Trophoblast cell (in vitro differentiated cells and primary cell): Measurements from ENCODE around the gene ADK.

ENCODE experiments used
- DNase-seq, 2 donors: peaks; one replicate each; pipeline ENCODE4 v3.0.0-alpha.2; 2016
- H2AFZ ChIP-seq: 2 replicates; pipeline ENCODE4 v1.6.1; 2013; ENCODE audit warnings: low read length, moderate library complexity, mild to moderate bottlenecking; ENCODE audit not compliant: insufficient read depth, poor library complexity
- H2AK5ac ChIP-seq: 2 replicates; pipeline ENCODE4 v1.6.1; 2013; ENCODE audit warnings: mild to moderate bottlenecking, low read length
- H2BK120ac ChIP-seq: 2 replicates; pipeline ENCODE4 v1.6.1; 2013; ENCODE audit warnings: low read length, mild to moderate bottlenecking, moderate library complexity; ENCODE audit not compliant: insufficient read depth, poor library complexity
- H2BK12ac ChIP-seq: 2 replicates; pipeline ENCODE4 v1.6.1; 2013; ENCODE audit warnings: mild to moderate bottlenecking, low read length, moderate library complexity
- H2BK5ac ChIP-seq: 2 replicates; pipeline ENCODE4 v1.6.1; 2013; ENCODE audit warnings: low read length, low read depth, moderate library complexity, mild to moderate bottlenecking; ENCODE audit not compliant: poor library complexity
- H3K14ac ChIP-seq: 2 replicates; pipeline ENCODE4 v1.6.1; 2013; ENCODE audit warnings: mild to moderate bottlenecking, low read length
- H3K18ac ChIP-seq: 2 replicates; pipeline ENCODE4 v1.6.1; 2013; ENCODE audit warnings: mild to moderate bottlenecking, low read length
- H3K23ac ChIP-seq: 2 replicates; pipeline ENCODE4 v1.6.1; 2013; ENCODE audit warnings: low read length
- H3K27ac ChIP-seq: 2 replicates; pipeline ENCODE4 v1.5.1; 2013; ENCODE audit warnings: low read depth, mild to moderate bottlenecking, inconsistent platforms, low read length, moderate library complexity
- H3K27me3 ChIP-seq: 2 replicates; pipeline ENCODE4 v1.6.1; 2013; ENCODE audit warnings: inconsistent platforms, mild to moderate bottlenecking, low read length, moderate library complexity; ENCODE audit not compliant: insufficient read depth
- H3K36me3 ChIP-seq, 2 experiments: 1 replicate in 1 of 2; 2 replicates in 1 of 2; pipeline ENCODE4 v1.6.1; 2013; ENCODE audit warnings: low read length in 2 of 2, mild to moderate bottlenecking in 2 of 2, moderate library complexity in 1 of 2; ENCODE audit not compliant: insufficient read depth in 2 of 2, control insufficient read depth in 1 of 2
- H3K4ac ChIP-seq: 2 replicates; pipeline ENCODE4 v1.6.1; 2013; ENCODE audit warnings: low read depth, mild to moderate bottlenecking, low read length, moderate library complexity
- H3K4me1 ChIP-seq, 2 experiments: 1 replicate in 1 of 2; 2 replicates in 1 of 2; pipeline ENCODE4 v1.6.1; 2013; ENCODE audit warnings: low read length in 2 of 2, mild to moderate bottlenecking in 2 of 2, moderate library complexity in 1 of 2; ENCODE audit not compliant: insufficient read depth in 2 of 2, control insufficient read depth in 1 of 2
- H3K4me2 ChIP-seq: 2 replicates; pipeline ENCODE4 v1.6.1; 2013; ENCODE audit warnings: inconsistent platforms, mild to moderate bottlenecking, low read length, moderate library complexity
- H3K4me3 ChIP-seq: 2 replicates; pipeline ENCODE4 v1.5.1; 2013; ENCODE audit warnings: mild to moderate bottlenecking, low read depth, low read length, inconsistent platforms
- H3K79me1 ChIP-seq: one replicate; pipeline ENCODE4 v1.6.1; 2013; ENCODE audit warnings: low read length
- H3K79me2 ChIP-seq: 2 replicates; pipeline ENCODE4 v1.6.1; 2013; ENCODE audit warnings: low read length, mild to moderate bottlenecking; ENCODE audit not compliant: control insufficient read depth, insufficient read depth, poor library complexity
- H3K9ac ChIP-seq: 2 replicates; pipeline ENCODE4 v1.6.1; 2013; ENCODE audit warnings: mild to moderate bottlenecking, low read length
- H3K9me3 ChIP-seq: 2 replicates; pipeline ENCODE4 v1.6.1; 2013; ENCODE audit warnings: low read depth, mild to moderate bottlenecking, control low read depth, inconsistent platforms, low read length; ENCODE audit not compliant: insufficient read depth
- H4K12ac ChIP-seq: 2 replicates; pipeline ENCODE4 v1.6.1; 2013; ENCODE audit warnings: low read depth, mild to moderate bottlenecking, low read length, moderate library complexity
- H4K8ac ChIP-seq: 2 replicates; pipeline ENCODE4 v1.6.1; 2013; ENCODE audit warnings: low read depth, mild to moderate bottlenecking, low read length, moderate library complexity
- H4K91ac ChIP-seq: one replicate; pipeline ENCODE4 v1.6.1; 2013; ENCODE audit warnings: low read depth, mild to moderate bottlenecking, low read length, moderate library complexity
- WGBS: extraction: QIAGEN DNeasy Blood & Tissue Kit; methylation state at CpG from one replicate; pipeline ENCODE4 v1.1.7; 2013; ENCODE audit warnings: missing lambda C conversion rate; ENCODE audit not compliant: insufficient read length, insufficient coverage; ENCODE audit errors: extremely low coverage; 5-methylcytosine and 5-hydroxymethylcytosine counted together

The ADK gene

DNA sequence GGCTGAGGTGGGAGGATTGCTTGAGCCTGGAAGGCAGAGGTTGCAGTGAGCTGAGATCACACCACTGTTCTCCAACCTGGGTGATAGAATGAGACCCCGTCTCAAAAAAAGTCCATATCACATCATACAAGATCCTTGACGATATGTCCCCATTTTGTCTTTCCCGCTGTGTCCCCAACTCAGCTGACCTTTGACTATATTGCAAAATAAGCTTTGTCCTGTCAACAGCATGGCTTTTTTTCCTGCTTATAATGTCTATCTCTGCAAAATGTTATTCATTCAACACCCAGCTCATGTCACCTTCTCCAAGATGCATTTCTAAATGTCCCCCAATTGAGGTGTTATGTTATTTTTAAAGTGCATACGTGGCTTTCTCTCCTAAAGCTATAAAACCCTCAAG is 539.4 kb downstream of the ADK start:
- H3K27me3 ChIP-seq: no peaks in the 10 kb centered on the region
- no peak overlapping the region for H3K9ac ChIP-seq
- H4K91ac ChIP-seq: no peak overlapping the region
- H3K4me3 ChIP-seq: no peak overlapping the region
- H4K8ac ChIP-seq: no peak overlapping the region
- no peak for DNase-seq
- H2BK120ac ChIP-seq: no peak overlapping the region
- no peak overlapping the region for H2BK5ac ChIP-seq
- H3K14ac ChIP-seq: no peak overlapping the region
- no peaks in the 10 kb centered on the region for H3K9me3 ChIP-seq
- no peaks in the 10 kb centered on the region for H3K79me2 ChIP-seq
- no peak overlapping the region for H3K18ac ChIP-seq
- no CpG with 5 or more reads among the region's 4 CpGs for WGBS
- no peak overlapping the region for H4K12ac ChIP-seq
- H3K4ac ChIP-seq: no peak overlapping the region
- H3K36me3 ChIP-seq: peaks cover 0 to 1% of the 10 kb centered on the region in 2 experiments
- H3K27ac ChIP-seq: no peak overlapping the region
- no peak overlapping the region for H3K4me2 ChIP-seq
- H3K79me1 ChIP-seq: no peaks in the 10 kb centered on the region
- H2BK12ac ChIP-seq: no peak overlapping the region
- H3K4me1 ChIP-seq: no peaks in the 10 kb centered on the region
- no peak overlapping the region for H3K23ac ChIP-seq
- no peak overlapping the region for H2AK5ac ChIP-seq
- no peak overlapping the region for H2AFZ ChIP-seq

DNA sequence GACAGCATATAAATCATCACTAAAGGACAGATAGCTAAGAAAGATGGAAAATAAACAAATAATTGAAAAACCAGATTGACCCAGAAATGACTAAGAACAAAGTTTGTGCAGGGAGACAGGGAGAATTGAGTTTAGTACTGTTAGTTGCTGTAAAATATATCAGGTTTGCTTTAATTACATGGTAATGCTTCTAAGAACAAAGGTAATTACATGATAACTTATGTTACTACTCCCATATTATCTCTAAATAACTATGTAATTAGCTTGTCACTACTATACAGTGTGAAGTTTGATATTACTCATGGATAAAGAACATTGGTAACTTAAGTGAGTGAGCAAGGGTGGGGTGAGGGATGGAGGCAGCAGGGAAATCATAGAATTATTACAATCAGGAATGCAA is 540.1 kb downstream of the ADK start:
- Histone ChIP-seq H3K4me1 (no peaks in the 10 kb centered on the region), H3K4ac (no peak overlapping the region), H3K9me3 (no peaks in the 10 kb centered on the region), H3K79me2 (no peaks in the 10 kb centered on the region), H3K79me1 (no peaks in the 10 kb centered on the region), H2BK12ac (no peak overlapping the region), H2BK5ac (no peak overlapping the region), H4K12ac (no peak overlapping the region), H3K27me3 (no peaks in the 10 kb centered on the region), H3K18ac (no peak overlapping the region), H3K9ac (no peak overlapping the region), H3K14ac (no peak overlapping the region), H3K4me2 (no peak overlapping the region), H3K23ac (no peak overlapping the region), H3K4me3 (no peak overlapping the region), H3K27ac (no peak overlapping the region), H2BK120ac (no peak overlapping the region), H2AFZ (no peak overlapping the region), H4K91ac (no peak overlapping the region), H4K8ac (no peak overlapping the region), H2AK5ac (no peak overlapping the region), H3K36me3 (peaks cover 0 to 1% of the 10 kb centered on the region in 2 experiments)
- no peak for DNase-seq

- Histone ChIP-seq H3K36me3 (peaks cover 0 to 4% of the 10 kb centered on the region in 2 experiments), H3K4ac (no peak overlapping the region), H4K12ac (no peak overlapping the region), H2BK12ac (no peak overlapping the region), H3K4me3 (no peak overlapping the region), H4K8ac (no peak overlapping the region), H2BK120ac (no peak overlapping the region), H3K27ac (no peak overlapping the region), H3K79me2 (no peaks in the 10 kb centered on the region), H3K9ac (no peak overlapping the region), H2AK5ac (no peak overlapping the region), H2AFZ (no peak overlapping the region), H3K23ac (no peak overlapping the region), H3K18ac (no peak overlapping the region), H3K14ac (no peak overlapping the region), H3K4me1 (no peaks in the 10 kb centered on the region), H3K4me2 (no peak overlapping the region), H2BK5ac (no peak overlapping the region), H4K91ac (no peak overlapping the region), H3K9me3 (no peaks in the 10 kb centered on the region), H3K27me3 (no peaks in the 10 kb centered on the region), H3K79me1 (no peaks in the 10 kb centered on the region)
- DNase-seq: no peak
- WGBS: no CpG with 5 or more reads among the region's 3 CpGs
These were observed 553.8 kb downstream of the ADK start for GRCh38 chr10:74704629-74705357.

DNA sequence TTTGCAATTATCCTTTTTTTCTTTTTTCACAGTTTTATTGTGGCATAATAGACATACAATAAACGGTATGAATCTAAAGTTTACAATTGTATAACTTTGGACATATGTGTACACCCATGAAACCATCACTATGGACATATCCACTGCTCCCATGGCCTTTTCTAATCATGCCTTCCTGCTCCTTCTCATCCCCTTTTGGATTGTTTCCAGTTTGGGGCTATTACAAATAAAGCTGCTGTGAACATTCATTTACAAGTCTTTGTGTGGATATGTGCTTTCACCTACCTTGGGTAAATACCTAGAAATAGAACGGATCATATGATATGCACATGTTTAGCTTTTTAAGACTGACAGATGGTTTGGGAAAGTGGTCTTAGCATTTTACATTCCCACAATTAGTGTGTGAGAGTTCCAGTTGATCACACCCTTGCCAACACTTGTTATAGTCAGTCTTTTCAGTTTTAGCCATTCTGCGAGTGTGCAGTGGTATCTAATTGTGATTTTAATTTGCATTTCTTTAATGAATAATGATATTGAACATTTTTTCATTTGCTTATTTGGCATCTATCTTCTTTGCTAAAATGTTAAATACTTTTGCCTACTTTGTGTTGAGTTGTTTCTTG is 554.4 kb downstream of the ADK start:
- Histone ChIP-seq H4K91ac (no peak overlapping the region), H2AK5ac (no peak overlapping the region), H3K9me3 (no peaks in the 10 kb centered on the region)

More for the DNA sequence above, 554.4 kb downstream of the ADK start:
- no peak overlapping the region for H3K27ac ChIP-seq
- no peak overlapping the region for H3K4me3 ChIP-seq
- no peak overlapping the region for H2BK5ac ChIP-seq
- no peak overlapping the region for H2BK12ac ChIP-seq
- H4K12ac ChIP-seq: no peak overlapping the region
- H3K14ac ChIP-seq: no peak overlapping the region
- no peak overlapping the region for H2BK120ac ChIP-seq
- H3K23ac ChIP-seq: no peak overlapping the region
- H3K4ac ChIP-seq: no peak overlapping the region
- no peaks in the 10 kb centered on the region for H3K4me1 ChIP-seq
- no peak overlapping the region for H3K9ac ChIP-seq
- no CpG with 5 or more reads among the region's 3 CpGs for WGBS
- no peak overlapping the region for H3K18ac ChIP-seq
- no peaks in the 10 kb centered on the region for H3K79me1 ChIP-seq
- no peak for DNase-seq
- H3K4me2 ChIP-seq: no peak overlapping the region
- peaks cover 0 to 5% of the 10 kb centered on the region in 2 experiments for H3K36me3 ChIP-seq
- H3K27me3 ChIP-seq: no peaks in the 10 kb centered on the region
- no peak overlapping the region for H4K8ac ChIP-seq
- no peak overlapping the region for H2AFZ ChIP-seq
- H3K79me2 ChIP-seq: no peaks in the 10 kb centered on the region
